KMS-11 (cell line): ENCODE results near the gene KRT6A.

ENCODE experiments used
- H2AFZ ChIP-seq: fragments of 200-600 bp; sonication (generic); 2 replicates; pipeline ENCODE4 v1.6.1; 2016; ENCODE audit warnings: antibody characterized with exemption, mixed run types, low read depth
- H3K27ac ChIP-seq: fragments of 200-600 bp; sonication (generic); 2 replicates; pipeline ENCODE4 v1.6.1; 2016; ENCODE audit warnings: mild to moderate bottlenecking, mixed run types
- H3K27me3 ChIP-seq: fragments of 200-600 bp; sonication (generic); 2 replicates; pipeline ENCODE4 v1.6.1; 2017; ENCODE audit warnings: mild to moderate bottlenecking, low read depth, mixed run types, moderate library complexity; ENCODE audit not compliant: insufficient read depth
- H3K36me3 ChIP-seq: fragments of 200-600 bp; sonication (generic); 2 replicates; pipeline ENCODE4 v1.6.1; 2017; ENCODE audit warnings: mild to moderate bottlenecking, mixed run types; ENCODE audit not compliant: insufficient read depth
- H3K4me1 ChIP-seq: fragments of 200-600 bp; sonication (generic); 2 replicates; pipeline ENCODE4 v1.6.1; 2016; ENCODE audit warnings: mild to moderate bottlenecking, low read depth, mixed run types; ENCODE audit not compliant: poor library complexity, severe bottlenecking
- H3K4me2 ChIP-seq: fragments of 200-600 bp; sonication (generic); 2 replicates; pipeline ENCODE4 v1.7.0; 2016; ENCODE audit warnings: mild to moderate bottlenecking, mixed run types
- H3K4me3 ChIP-seq: fragments of 200-600 bp; sonication (generic); IDR thresholded peaks from 2 replicates; pipeline ENCODE4 v1.6.1; 2017; ENCODE audit warnings: low read depth, low read length, mixed read lengths; ENCODE audit not compliant: insufficient read depth
- H3K79me2 ChIP-seq: fragments of 200-600 bp; sonication (generic); 2 replicates; pipeline ENCODE4 v1.6.1; 2016; ENCODE audit warnings: low read depth, mixed run types; ENCODE audit not compliant: insufficient read depth
- H3K9ac ChIP-seq: fragments of 200-600 bp; sonication (generic); 2 replicates; pipeline ENCODE4 v1.6.1; 2016; ENCODE audit warnings: mild to moderate bottlenecking, mixed run types
- H4K20me1 ChIP-seq: fragments of 200-600 bp; sonication (generic); 2 replicates; pipeline ENCODE4 v1.6.1; 2016; ENCODE audit warnings: mild to moderate bottlenecking, mixed run types; ENCODE audit not compliant: insufficient read depth
- TF ChIP-seq, protein P1 (sequence below): fragments of 200-600 bp; sonication (generic); conservative IDR thresholded peaks from 2 replicates; pipeline ENCODE4 v1.6.1; 2017; ENCODE audit warnings: low read depth, mild to moderate bottlenecking, antibody characterized with exemption, low read length, moderate library complexity, mixed read lengths

The KRT6A gene

DNA sequence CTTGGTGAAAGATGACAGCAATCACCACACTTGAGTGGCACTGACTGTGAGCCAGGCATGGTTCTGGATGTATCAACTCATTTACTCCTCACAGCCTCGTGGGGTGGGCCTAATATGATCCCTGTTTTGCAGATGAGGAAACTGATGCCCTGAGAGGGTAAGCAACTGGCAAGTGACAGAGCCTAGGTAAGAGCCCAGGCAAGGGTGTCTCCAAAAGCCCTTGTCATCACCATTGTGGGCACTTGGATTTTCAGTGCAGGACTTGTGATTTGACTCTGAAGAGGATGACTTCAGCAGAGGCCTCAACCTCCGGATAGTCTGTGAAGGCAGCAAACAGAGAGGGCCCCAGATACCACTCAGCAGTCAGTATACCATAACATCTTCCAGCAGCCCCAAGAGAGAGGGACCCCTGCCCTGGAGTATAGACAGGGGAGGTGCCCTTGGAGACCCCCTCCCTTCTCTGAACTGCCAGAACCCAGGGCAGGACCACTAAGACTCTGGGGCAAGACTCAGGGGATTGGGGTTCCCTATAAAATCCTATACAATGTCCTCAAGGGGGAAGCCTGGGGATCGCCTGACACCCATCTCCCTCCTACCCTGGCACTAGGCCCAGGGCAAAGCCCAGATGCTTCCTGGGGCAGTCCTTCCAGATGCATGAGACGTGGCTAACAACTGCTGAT, 34.2 kb upstream of the KRT6A start:
- no peak overlapping the region for H3K9ac ChIP-seq
- H3K27me3 ChIP-seq = peaks cover 21% of the 10 kb centered on the region
- H3K36me3 ChIP-seq = no peaks in the 10 kb centered on the region
- H3K4me1 ChIP-seq = no peaks in the 10 kb centered on the region
- H3K79me2 ChIP-seq = no peaks in the 10 kb centered on the region
- no peaks in the 10 kb centered on the region for H4K20me1 ChIP-seq
- H2AFZ ChIP-seq = no peak overlapping the region
- TF ChIP-seq, protein P1, sequence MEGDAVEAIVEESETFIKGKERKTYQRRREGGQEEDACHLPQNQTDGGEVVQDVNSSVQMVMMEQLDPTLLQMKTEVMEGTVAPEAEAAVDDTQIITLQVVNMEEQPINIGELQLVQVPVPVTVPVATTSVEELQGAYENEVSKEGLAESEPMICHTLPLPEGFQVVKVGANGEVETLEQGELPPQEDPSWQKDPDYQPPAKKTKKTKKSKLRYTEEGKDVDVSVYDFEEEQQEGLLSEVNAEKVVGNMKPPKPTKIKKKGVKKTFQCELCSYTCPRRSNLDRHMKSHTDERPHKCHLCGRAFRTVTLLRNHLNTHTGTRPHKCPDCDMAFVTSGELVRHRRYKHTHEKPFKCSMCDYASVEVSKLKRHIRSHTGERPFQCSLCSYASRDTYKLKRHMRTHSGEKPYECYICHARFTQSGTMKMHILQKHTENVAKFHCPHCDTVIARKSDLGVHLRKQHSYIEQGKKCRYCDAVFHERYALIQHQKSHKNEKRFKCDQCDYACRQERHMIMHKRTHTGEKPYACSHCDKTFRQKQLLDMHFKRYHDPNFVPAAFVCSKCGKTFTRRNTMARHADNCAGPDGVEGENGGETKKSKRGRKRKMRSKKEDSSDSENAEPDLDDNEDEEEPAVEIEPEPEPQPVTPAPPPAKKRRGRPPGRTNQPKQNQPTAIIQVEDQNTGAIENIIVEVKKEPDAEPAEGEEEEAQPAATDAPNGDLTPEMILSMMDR = no peak
- H3K4me2 ChIP-seq = no peak overlapping the region
- H3K4me3 ChIP-seq = no peak overlapping the region
- H3K27ac ChIP-seq = no peak overlapping the region

GRCh38 chr12:52526511-52526951, 33.5 kb upstream of the KRT6A start:
- Histone ChIP-seq H3K27me3 (peaks cover 21% of the 10 kb centered on the region), H3K27ac (no peak overlapping the region), H3K4me1 (no peaks in the 10 kb centered on the region), H3K79me2 (no peaks in the 10 kb centered on the region), H3K4me3 (no peak overlapping the region), H2AFZ (no peak overlapping the region), H3K36me3 (no peaks in the 10 kb centered on the region), H3K9ac (no peak overlapping the region), H4K20me1 (no peaks in the 10 kb centered on the region), H3K4me2 (no peak overlapping the region)
- TF ChIP-seq, protein P1 = no peak

DNA sequence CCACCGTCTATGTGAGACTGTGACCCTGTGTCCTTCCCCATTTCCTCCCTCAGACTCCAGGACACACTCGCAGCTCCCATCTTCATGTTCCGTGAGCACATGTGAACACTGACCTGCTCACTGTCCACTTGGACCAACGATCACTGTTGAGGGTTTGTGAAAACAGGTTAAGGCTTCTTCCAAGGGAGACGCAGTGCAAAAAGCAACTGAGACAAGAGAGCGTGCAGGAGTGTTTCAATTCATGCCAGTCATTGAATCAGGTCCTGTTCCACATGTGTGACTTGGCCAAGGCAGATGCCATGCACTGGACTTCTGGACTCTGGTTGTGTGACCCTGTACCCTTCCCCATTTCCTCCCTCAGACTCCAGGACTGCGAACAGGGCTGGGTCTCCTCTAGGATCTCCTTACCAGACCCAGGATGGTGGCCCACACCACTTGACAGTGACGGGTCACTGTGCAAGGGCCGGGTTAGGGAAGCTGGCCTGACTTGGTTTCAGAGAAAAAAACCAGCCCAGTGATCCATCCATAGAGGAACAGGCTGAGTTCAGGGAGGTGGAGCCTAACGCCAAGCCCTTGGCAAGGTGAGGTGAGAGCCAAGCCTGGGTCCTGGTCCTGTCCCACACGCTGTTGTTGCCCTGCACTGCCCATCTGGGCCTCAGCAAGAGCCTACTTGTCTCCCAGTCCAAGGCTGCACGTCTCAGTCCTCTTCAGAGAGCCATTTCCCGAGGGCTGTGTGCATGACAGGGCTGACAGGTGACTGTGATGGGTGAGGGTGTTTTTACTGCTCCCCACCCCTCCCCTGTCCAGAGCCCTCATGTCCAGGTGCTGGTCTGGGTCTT, 32.8 kb upstream of the KRT6A start:
- no peak overlapping the region for H3K4me2 ChIP-seq
- H3K4me1 ChIP-seq = no peaks in the 10 kb centered on the region

GRCh38 chr12:52524898-52525591, 32.0 kb upstream of the KRT6A start:
- H3K79me2 ChIP-seq = no peaks in the 10 kb centered on the region
- peaks cover 20% of the 10 kb centered on the region; the same call in 1 of the 2 replicates for H3K27me3 ChIP-seq
- no peak overlapping the region for H3K4me3 ChIP-seq
- no peaks in the 10 kb centered on the region for H4K20me1 ChIP-seq
- H3K36me3 ChIP-seq = no peaks in the 10 kb centered on the region
- no peak overlapping the region for H3K27ac ChIP-seq
- H3K4me2 ChIP-seq = no peak overlapping the region
- H3K9ac ChIP-seq = no peak overlapping the region
- H3K4me1 ChIP-seq = no peaks in the 10 kb centered on the region
- TF ChIP-seq, protein P1 = no peak
- no peak overlapping the region for H2AFZ ChIP-seq

More for the DNA sequence above, 32.8 kb upstream of the KRT6A start:
- H4K20me1 ChIP-seq = no peaks in the 10 kb centered on the region
- H3K4me3 ChIP-seq = no peak overlapping the region
- TF ChIP-seq, protein P1 = no peak
- H3K27me3 ChIP-seq = peaks cover 24% of the 10 kb centered on the region
- no peak overlapping the region for H2AFZ ChIP-seq
- H3K36me3 ChIP-seq = no peaks in the 10 kb centered on the region
- H3K9ac ChIP-seq = no peak overlapping the region
- no peak overlapping the region for H3K27ac ChIP-seq
- no peaks in the 10 kb centered on the region for H3K79me2 ChIP-seq
